Stomach (tissue), 9 donors: ENCODE data around the gene GSTA5. TPM values are rescaled to one million over a fixed set of nuclear protein-coding genes. Genes with fewer than 3 reads are reported as not detected.
A peak's percentile ranks its signal among the peaks of the same experiment; 100 is the strongest.
"Not testable (repeated sequence)": the region's sequence is repeated elsewhere in the genome, so short reads cannot be mapped to it uniquely, and the experiment has no call there.

Experiments used
- DNase-seq, 2 donors: peaks; one replicate each; pipeline versions ENCODE4 v3.0.0 to v3.0.0-alpha.2; 2013 to 2019
- H3K27ac ChIP-seq, 5 donors: fragments of 200-600 bp in 4 of 5; sonication (generic) in 4 of 5; one replicate each; pipeline ENCODE4 v1.5.1; 2013 to 2019; ENCODE audit warnings: mild to moderate bottlenecking in 1 of 5, moderate library complexity in 1 of 5
- H3K27me3 ChIP-seq, 3 donors: fragments of 200-600 bp; sonication (generic); one replicate each; pipeline ENCODE4 v1.5.1; 2017 to 2019; ENCODE audit warnings: mixed run types in 1 of 3
- H3K36me3 ChIP-seq, 4 donors: fragments of 200-600 bp; sonication (generic); 1 replicate in 3 of 4; 2 replicates in 1 of 4; pipeline ENCODE4 v1.5.1; 2016 to 2019
- H3K4me1 ChIP-seq, 4 donors: fragments of 200-600 bp; sonication (generic); one replicate each; pipeline ENCODE4 v1.5.1; 2016 to 2019
- H3K4me3 ChIP-seq, 4 donors: fragments of 200-600 bp; sonication (generic) in 3 of 4; one replicate each; pipeline ENCODE4 v1.5.1; 2016 to 2019; ENCODE audit warnings: mild to moderate bottlenecking in 1 of 4
- H3K9me3 ChIP-seq, 4 donors: fragments of 200-600 bp; sonication (generic); one replicate each; pipeline ENCODE4 v1.5.1; 2016 to 2019
- CTCF ChIP-seq, 7 experiments: fragments of 450-650 bp in 4 of 7; fragments of 200-600 bp in 3 of 7; sonication (generic) in 3 of 7; IDR thresholded peaks; one replicate each; pipeline ENCODE4 v1.5.1; 2016 to 2019; ENCODE audit warnings: antibody characterized with exemption in 7 of 7, control low read depth in 2 of 7, mild to moderate bottlenecking in 1 of 7
- EP300 ChIP-seq: sonication (generic); formaldehyde crosslinking; IDR thresholded peaks from one replicate; pipeline ENCODE4 v1.6.1; 2017; ENCODE audit warnings: antibody characterized with exemption
- POLR2A ChIP-seq, 4 donors: fragments of 450-650 bp; IDR thresholded peaks; one replicate each; pipeline ENCODE4 v1.6.1; 2016; ENCODE audit warnings: antibody characterized with exemption in 4 of 4, control low read depth in 2 of 4, mild to moderate bottlenecking in 1 of 4, moderate library complexity in 1 of 4
- POLR2AphosphoS5 ChIP-seq, 3 donors: sonication (generic); formaldehyde crosslinking; IDR thresholded peaks; one replicate each; pipeline ENCODE4 v1.6.1; 2016; ENCODE audit warnings: antibody characterized with exemption in 3 of 3
- WGBS, 5 donors: extraction: QIAGEN DNeasy Blood & Tissue Kit in 3 of 5; methylation state at CpG; one replicate each; pipeline versions ENCODE4 v1.1.5 to v1.1.7; 2013 to 2018; 5-methylcytosine and 5-hydroxymethylcytosine counted together
- intact Hi-C: fragments of 100-400 bp; cut with DNase I; formaldehyde crosslinking; loops from one replicate; pipeline ENCODE4 v1.15.1; 2023; ENCODE audit warnings: low total_unique reads
- polyA plus RNA-seq, 3 donors: library from polyadenylated mRNA; stranded (reverse); fragments of 200-250 nt; gene quantifications; one replicate each; pipeline ENCODE4 v1.2.3, GENCODE V29; 2013
- total RNA-seq, 5 donors: library from RNA; depleted of rRNA; stranded (reverse); fragments of >200 nt; gene quantifications; one replicate each; pipeline versions ENCODE4 v1.1.0 to v1.2.3, GENCODE V29; 2014 to 2016
- donor health status: healthy with polysubstance abuse.
- donor health status: Bipolar disorder and iron deficiency.
- donor health status: healthy.

The GSTA5 gene
- total and polyA plus RNA-seq, 8 donors = not detected

- Histone ChIP-seq H3K36me3 (no peaks in the 10 kb centered on the region), H3K4me3 (no peak overlapping the region), H3K4me1 (no peaks in the 10 kb centered on the region), H3K9me3 (peaks cover 0 to 8% (median 5%) of the 10 kb centered on the region in 4 donors), H3K27me3 (no peaks in the 10 kb centered on the region), H3K27ac (no peak overlapping the region)
- WGBS, 5 donors = 56 to 100% (median 76%) methylated on average over 1 of the region's 1 CpG
- DNase-seq = no peak
- TF ChIP-seq CTCF (IDR thresholded peaks at IDR 0.05) = no peak
- TF ChIP-seq EP300 = no peak
- intact Hi-C loops = no loop called here
Observed at GRCh38 chr6:52821842-52822241, 18.8 kb downstream of the GSTA5 start.

GRCh38 chr6:52820198-52820597, 20.4 kb downstream of the GSTA5 start:
- intact Hi-C loops = no loop called here

GRCh38 chr6:52815167-52816092, 25.2 kb downstream of the GSTA5 start:
- H3K4me1 ChIP-seq = peaks cover 0 to 5% (median 2%) of the 10 kb centered on the region in 4 donors
- no peak overlapping the region for H3K4me3 ChIP-seq
- TF ChIP-seq CTCF (IDR thresholded peaks at IDR 0.05) (peak in 5 of 7 experiments; percentile 50 to 60 (median 56)), POLR2AphosphoS5 (IDR thresholded peaks at IDR 0.05) (no peak)
- no peaks in the 10 kb centered on the region for H3K36me3 ChIP-seq
- intact Hi-C loops = no loop called here
- peak; percentile 61 to 63 for DNase-seq
- no peaks in the 10 kb centered on the region for H3K9me3 ChIP-seq
- no peaks in the 10 kb centered on the region for H3K27me3 ChIP-seq
- 33 to 44% (median 40%) methylated on average over 15 of the region's 15 CpGs for WGBS, 5 donors
- H3K27ac ChIP-seq = no peak overlapping the region

More at GRCh38 chr6:52820198-52820597, 20.4 kb downstream of the GSTA5 start:
- Histone ChIP-seq H3K27me3 (no peaks in the 10 kb centered on the region), H3K4me1 (peaks cover 0 to 4% (median 2%) of the 10 kb centered on the region in 4 donors), H3K9me3 (peaks cover 0 to 8% (median 5%) of the 10 kb centered on the region in 4 donors), H3K36me3 (no peaks in the 10 kb centered on the region), H3K4me3 (no peak overlapping the region), H3K27ac (no peak overlapping the region)
- DNase-seq = no peak
- TF ChIP-seq EP300 = no peak
- TF ChIP-seq POLR2A (IDR thresholded peaks at IDR 0.05) = no peak
- TF ChIP-seq CTCF (IDR thresholded peaks at IDR 0.05) = no peak
- TF ChIP-seq POLR2AphosphoS5 (IDR thresholded peaks at IDR 0.05) = no peak
- WGBS, 5 donors = 84 to 89% (median 87%) methylated on average over 2 of the region's 2 CpGs

- H3K4me1 ChIP-seq, H3K9me3 ChIP-seq, H3K27ac ChIP-seq, H3K27me3 ChIP-seq, intact Hi-C loops, H3K36me3 ChIP-seq, DNase-seq, H3K4me3 ChIP-seq: not testable (repeated sequence)
- WGBS, 5 donors = 63 to 88% (median 64%) methylated on average over 3 of the region's 3 CpGs
Observed at GRCh38 chr6:52814545-52814944, 26.1 kb downstream of the GSTA5 start.

GRCh38 chr6:52809777-52810176, 30.8 kb downstream of the GSTA5 start:
- H3K4me1 ChIP-seq, H3K27ac ChIP-seq, H3K36me3 ChIP-seq, H3K27me3 ChIP-seq, DNase-seq, H3K4me3 ChIP-seq, H3K9me3 ChIP-seq, intact Hi-C loops: not testable (repeated sequence)
- whole genome bisulfite sequencing, 5 donors = 73 to 87% (median 80%) methylated on average over 4 of the region's 4 CpGs
